Epithelial cell of prostate (primary cell): ENCODE measurements around the gene ST6GALNAC3.

Experiments
- DNase-seq: peaks from one replicate; pipeline ENCODE4 v3.0.0-alpha.2; 2011; ENCODE audit warnings: low read depth, low spot score
- H3K27ac ChIP-seq: fragments of 450-650 bp; 2 replicates; pipeline ENCODE4 v1.5.1; 2017; ENCODE audit warnings: mild to moderate bottlenecking

Gene ST6GALNAC3

GRCh38 chr1:76137746-76138145 lies 63.2 kb downstream of the ST6GALNAC3 start:
- DNase-seq: no peak
- no peak overlapping the region for H3K27ac ChIP-seq

- H3K27ac ChIP-seq: no peak overlapping the region
- no peak for DNase-seq
These were observed 63.7 kb downstream of the ST6GALNAC3 start for GRCh38 chr1:76138217-76138616.

- H3K27ac ChIP-seq: no peak overlapping the region
- DNase-seq: no peak
These were observed 65.7 kb downstream of the ST6GALNAC3 start for GRCh38 chr1:76140227-76140626.

- no peak overlapping the region for H3K27ac ChIP-seq
- DNase-seq: no peak
These were observed 67.4 kb downstream of the ST6GALNAC3 start for GRCh38 chr1:76141929-76142328.

- H3K27ac ChIP-seq: no peak overlapping the region
- no peak for DNase-seq
These were observed 68.4 kb downstream of the ST6GALNAC3 start for GRCh38 chr1:76142771-76143540.

GRCh38 chr1:76144247-76144646 lies 69.7 kb downstream of the ST6GALNAC3 start:
- no peak overlapping the region for H3K27ac ChIP-seq
- no peak for DNase-seq

- no peak for DNase-seq
These were observed 70.8 kb downstream of the ST6GALNAC3 start for GRCh38 chr1:76145332-76145731.

GRCh38 chr1:76146184-76146583 lies 71.6 kb downstream of the ST6GALNAC3 start:
- no peak for DNase-seq

More at GRCh38 chr1:76145332-76145731, 70.8 kb downstream of the ST6GALNAC3 start:
- H3K27ac ChIP-seq: no peak overlapping the region

GRCh38 chr1:76147917-76148316 lies 73.4 kb downstream of the ST6GALNAC3 start:
- DNase-seq: no peak
- no peak overlapping the region for H3K27ac ChIP-seq

More at GRCh38 chr1:76146184-76146583, 71.6 kb downstream of the ST6GALNAC3 start:
- no peak overlapping the region for H3K27ac ChIP-seq

- no peak for DNase-seq
- H3K27ac ChIP-seq: no peak overlapping the region
These were observed 73.9 kb downstream of the ST6GALNAC3 start for GRCh38 chr1:76148460-76148859.

GRCh38 chr1:76153841-76154205 lies 79.3 kb downstream of the ST6GALNAC3 start:
- no peak overlapping the region for H3K27ac ChIP-seq
- DNase-seq: no peak

- DNase-seq: no peak
- no peak overlapping the region for H3K27ac ChIP-seq
These were observed 79.8 kb downstream of the ST6GALNAC3 start for GRCh38 chr1:76154206-76154956.

- H3K27ac ChIP-seq: no peak overlapping the region
- no peak for DNase-seq
These were observed 82.4 kb downstream of the ST6GALNAC3 start for GRCh38 chr1:76156987-76157386.

- no peak for DNase-seq
- H3K27ac ChIP-seq: no peak overlapping the region
These were observed 83.6 kb downstream of the ST6GALNAC3 start for GRCh38 chr1:76158126-76158525.

- H3K27ac ChIP-seq: no peak overlapping the region
- no peak for DNase-seq
These were observed 85.7 kb downstream of the ST6GALNAC3 start for GRCh38 chr1:76160225-76160624.

- no peak overlapping the region for H3K27ac ChIP-seq
- no peak for DNase-seq
These were observed 86.9 kb downstream of the ST6GALNAC3 start for GRCh38 chr1:76161451-76161850.

GRCh38 chr1:76162254-76162653 lies 87.7 kb downstream of the ST6GALNAC3 start:
- H3K27ac ChIP-seq: no peak overlapping the region
- DNase-seq: no peak

- no peak overlapping the region for H3K27ac ChIP-seq
- DNase-seq: no peak
These were observed 89.6 kb downstream of the ST6GALNAC3 start for GRCh38 chr1:76164165-76164564.

- H3K27ac ChIP-seq: no peak overlapping the region
- no peak for DNase-seq
These were observed 95.5 kb downstream of the ST6GALNAC3 start for GRCh38 chr1:76170084-76170483.

GRCh38 chr1:76170513-76170912 lies 96.0 kb downstream of the ST6GALNAC3 start:
- no peak for DNase-seq

GRCh38 chr1:76176000-76176399 lies 101.5 kb downstream of the ST6GALNAC3 start:
- DNase-seq: no peak
- H3K27ac ChIP-seq: no peak overlapping the region

More at GRCh38 chr1:76170513-76170912, 96.0 kb downstream of the ST6GALNAC3 start:
- no peak overlapping the region for H3K27ac ChIP-seq
